Lung (tissue), 12 donors: ENCODE measurements around the gene DGKE. TPM values are rescaled to one million over a fixed set of nuclear protein-coding genes. Genes with fewer than 3 reads are reported as not detected.

Experiments
- ATAC-seq: fragments of 200-7000 bp; cut with Tn5 transposase; one replicate; pipeline ENCODE4 v1.9.1; 2020; ENCODE audit warnings: moderate number of reproducible peaks; ENCODE audit not compliant: insufficient read depth, low FRiP score
- DNase-seq, 3 donors: peaks; one replicate each; pipeline ENCODE4 v3.0.0-alpha.2; 2013 to 2017
- H3K27ac ChIP-seq, 2 donors: one replicate each; pipeline ENCODE4 v1.5.1; 2013; ENCODE audit warnings: mild to moderate bottlenecking in 2 of 2, moderate library complexity in 2 of 2, control low read depth in 1 of 2, inconsistent platforms in 1 of 2, low read depth in 1 of 2, low read length in 1 of 2
- H3K27me3 ChIP-seq, 3 donors: one replicate each; pipeline ENCODE4 v1.5.1; 2013; ENCODE audit warnings: low read length in 2 of 3; ENCODE audit not compliant: control insufficient read depth in 3 of 3, insufficient read depth in 3 of 3
- H3K36me3 ChIP-seq, 4 donors: one replicate each; pipeline ENCODE4 v1.5.1; 2013; ENCODE audit warnings: low read length in 4 of 4, mild to moderate bottlenecking in 1 of 4, moderate library complexity in 1 of 4; ENCODE audit not compliant: control insufficient read depth in 4 of 4, insufficient read depth in 4 of 4
- H3K4me1 ChIP-seq, 5 donors: one replicate each; pipeline ENCODE4 v1.5.1; 2013; ENCODE audit warnings: low read length in 5 of 5, mild to moderate bottlenecking in 2 of 5, moderate library complexity in 1 of 5; ENCODE audit not compliant: control insufficient read depth in 5 of 5, insufficient read depth in 5 of 5
- H3K4me3 ChIP-seq: one replicate; pipeline ENCODE4 v1.5.1; 2013; ENCODE audit warnings: mild to moderate bottlenecking, control low read depth, moderate library complexity
- H3K9ac ChIP-seq, 2 donors: one replicate each; pipeline ENCODE4 v1.5.1; 2013; ENCODE audit warnings: low read length in 2 of 2, control low read depth in 1 of 2; ENCODE audit not compliant: insufficient read depth in 1 of 2
- H3K9me3 ChIP-seq, 4 donors: one replicate each; pipeline ENCODE4 v1.5.1; 2013; ENCODE audit warnings: low read length in 3 of 4, mild to moderate bottlenecking in 1 of 4, moderate library complexity in 1 of 4; ENCODE audit not compliant: control insufficient read depth in 4 of 4, insufficient read depth in 3 of 4
- WGBS, 2 donors: extraction: QIAGEN DNeasy Blood & Tissue Kit; methylation state at CpG; one replicate each; pipeline ENCODE4 v1.1.7; 2013; 5-methylcytosine and 5-hydroxymethylcytosine counted together
- polyA plus RNA-seq, 2 donors: library from polyadenylated mRNA; stranded (reverse); fragments of 200-250 nt; gene quantifications; one replicate each; pipeline ENCODE4 v1.2.1, GENCODE V29; 2013
- total RNA-seq, 2 donors: library from RNA; depleted of rRNA in 1 of 2; stranded (reverse); fragments of >200 nt in 1 of 2; gene quantifications; one replicate each; pipeline ENCODE4 v1.2.1, GENCODE V29; 2014 to 2021
- TF ChIP-seq, protein P1 (sequence below): IDR thresholded peaks from 2 replicates; pipeline ENCODE4 v1.5.1; 2012; ENCODE audit warnings: mild to moderate bottlenecking; ENCODE audit errors: control extremely low read depth, extremely low read depth
- donor health status: control.
- donor health status: control.
- donor health status: Bipolar disorder and iron deficiency.
- donor health status: healthy.
- donor health status: DM: yes; HTN: yes; CAD: no.

The DGKE gene
- total and polyA plus RNA-seq, 4 donors, result 1.5 to 38.2 (median 5.7) TPM

DNA sequence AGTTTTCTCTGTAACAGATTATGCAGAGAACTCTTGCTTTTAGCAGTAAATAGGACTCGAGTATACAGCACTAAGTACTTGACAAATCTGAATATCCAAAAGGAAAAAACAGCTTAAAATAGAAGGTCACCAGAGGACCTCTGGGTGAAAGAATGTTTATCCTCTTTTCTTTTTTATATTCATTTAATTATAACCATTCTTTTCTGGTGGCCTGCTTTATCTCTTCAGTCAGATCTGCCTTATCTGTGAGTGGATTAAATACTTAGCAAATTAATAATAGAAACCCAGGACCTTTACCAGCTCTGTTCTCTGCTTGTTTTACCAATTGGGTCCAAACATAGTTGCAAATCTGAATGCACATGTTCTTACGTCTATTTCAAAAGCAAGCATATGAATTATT is 8.6 kb downstream of the DGKE start:
- DNase-seq (peak in 1 of 3 donors; percentile 7), ATAC-seq (no peak)
- Histone ChIP-seq H3K4me3 (no peak overlapping the region), H3K9me3 (no peaks in the 10 kb centered on the region), H3K4me1 (no peaks in the 10 kb centered on the region), H3K27me3 (no peaks in the 10 kb centered on the region), H3K9ac (no peak overlapping the region), H3K36me3 (peaks cover 0 to 2% (median under 1%) of the 10 kb centered on the region in 4 donors), H3K27ac (no peak overlapping the region)
- TF ChIP-seq, protein P1, sequence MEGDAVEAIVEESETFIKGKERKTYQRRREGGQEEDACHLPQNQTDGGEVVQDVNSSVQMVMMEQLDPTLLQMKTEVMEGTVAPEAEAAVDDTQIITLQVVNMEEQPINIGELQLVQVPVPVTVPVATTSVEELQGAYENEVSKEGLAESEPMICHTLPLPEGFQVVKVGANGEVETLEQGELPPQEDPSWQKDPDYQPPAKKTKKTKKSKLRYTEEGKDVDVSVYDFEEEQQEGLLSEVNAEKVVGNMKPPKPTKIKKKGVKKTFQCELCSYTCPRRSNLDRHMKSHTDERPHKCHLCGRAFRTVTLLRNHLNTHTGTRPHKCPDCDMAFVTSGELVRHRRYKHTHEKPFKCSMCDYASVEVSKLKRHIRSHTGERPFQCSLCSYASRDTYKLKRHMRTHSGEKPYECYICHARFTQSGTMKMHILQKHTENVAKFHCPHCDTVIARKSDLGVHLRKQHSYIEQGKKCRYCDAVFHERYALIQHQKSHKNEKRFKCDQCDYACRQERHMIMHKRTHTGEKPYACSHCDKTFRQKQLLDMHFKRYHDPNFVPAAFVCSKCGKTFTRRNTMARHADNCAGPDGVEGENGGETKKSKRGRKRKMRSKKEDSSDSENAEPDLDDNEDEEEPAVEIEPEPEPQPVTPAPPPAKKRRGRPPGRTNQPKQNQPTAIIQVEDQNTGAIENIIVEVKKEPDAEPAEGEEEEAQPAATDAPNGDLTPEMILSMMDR, result no peak
- WGBS, 2 donors, result 67 to 74% methylated on average over 2 of the region's 2 CpGs

- no peaks in the 10 kb centered on the region for H3K9me3 ChIP-seq
- TF ChIP-seq, protein P1, result no peak
- no peak overlapping the region for H3K4me3 ChIP-seq
- no peak overlapping the region for H3K9ac ChIP-seq
- DNase-seq, result peak in 1 of 3 donors; percentile 22
- no peaks in the 10 kb centered on the region for H3K4me1 ChIP-seq
- no peak for ATAC-seq
- peaks cover 0 to 5% (median under 1%) of the 10 kb centered on the region in 4 donors for H3K36me3 ChIP-seq
- WGBS, 2 donors, result 89 to 90% methylated on average over 1 of the region's 1 CpG
- H3K27ac ChIP-seq, result no peak overlapping the region
- H3K27me3 ChIP-seq, result no peaks in the 10 kb centered on the region
Observed at GRCh38 chr17:56845934-56846333, 12.0 kb downstream of the DGKE start.

- H3K36me3 ChIP-seq, result peaks cover 0 to 5% (median under 1%) of the 10 kb centered on the region in 4 donors
- ATAC-seq (no peak), DNase-seq (no peak)
- H3K4me3 ChIP-seq, result no peak overlapping the region
- no peaks in the 10 kb centered on the region for H3K9me3 ChIP-seq
- H3K4me1 ChIP-seq, result peaks cover 0 to 3% (median 0%) of the 10 kb centered on the region in 5 donors
- H3K9ac ChIP-seq, result no peak overlapping the region
- WGBS, 2 donors, result 95% methylated on average over 4 of the region's 4 CpGs
- no peak overlapping the region for H3K27ac ChIP-seq
- TF ChIP-seq, protein P1, result no peak
- H3K27me3 ChIP-seq, result no peaks in the 10 kb centered on the region
Observed at GRCh38 chr17:56847106-56847505, 13.2 kb downstream of the DGKE start.

GRCh38 chr17:56849131-56849530 is 15.2 kb downstream of the DGKE start:
- whole genome bisulfite sequencing, 2 donors, result 65 to 74% methylated on average over 3 of the region's 3 CpGs
- no peak overlapping the region for H3K27ac ChIP-seq
- H3K9me3 ChIP-seq, result no peaks in the 10 kb centered on the region
- TF ChIP-seq, protein P1, result no peak
- H3K27me3 ChIP-seq, result no peaks in the 10 kb centered on the region
- H3K4me3 ChIP-seq, result no peak overlapping the region
- ATAC-seq (no peak), DNase-seq (no peak)
- H3K9ac ChIP-seq, result no peak overlapping the region
- H3K4me1 ChIP-seq, result peaks cover 0 to 3% (median 0%) of the 10 kb centered on the region in 5 donors
- H3K36me3 ChIP-seq, result peaks cover 0 to 5% (median under 1%) of the 10 kb centered on the region in 4 donors
